ENCODE measurements around the gene DNAI2.

DNA sequence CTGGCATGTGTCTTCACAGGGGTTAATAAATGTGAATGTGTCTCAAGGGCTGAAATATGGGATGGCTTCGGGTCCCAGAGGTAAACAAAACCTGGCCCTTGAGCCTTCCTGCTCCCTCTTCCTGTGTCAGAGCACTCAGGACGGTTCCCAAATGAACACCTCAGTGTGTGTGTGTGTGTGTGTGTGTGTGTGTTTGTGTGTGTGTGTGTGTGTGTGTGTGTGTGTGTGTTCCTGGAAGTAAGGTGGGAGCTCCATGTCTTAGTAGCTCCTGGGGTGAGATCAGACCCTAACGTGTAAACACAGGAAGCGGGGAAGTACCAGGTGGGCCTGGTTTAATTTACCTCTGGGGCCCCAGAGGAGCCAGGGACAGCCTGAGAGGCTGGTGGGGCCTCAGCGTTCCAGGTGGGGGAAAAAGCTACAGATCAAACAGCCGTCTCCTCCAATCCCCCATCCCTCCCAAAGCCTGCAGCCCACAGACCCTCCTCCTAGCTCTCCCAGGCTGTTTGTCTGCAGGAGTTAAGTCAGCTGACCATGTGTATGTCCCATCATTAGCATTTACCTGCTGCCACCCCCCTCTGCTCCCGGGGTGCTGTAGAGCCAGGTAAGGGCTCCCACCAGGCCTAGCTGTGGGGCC is 58.1 kb downstream of the DNAI2 start:
- TF ChIP-seq, protein P1, sequence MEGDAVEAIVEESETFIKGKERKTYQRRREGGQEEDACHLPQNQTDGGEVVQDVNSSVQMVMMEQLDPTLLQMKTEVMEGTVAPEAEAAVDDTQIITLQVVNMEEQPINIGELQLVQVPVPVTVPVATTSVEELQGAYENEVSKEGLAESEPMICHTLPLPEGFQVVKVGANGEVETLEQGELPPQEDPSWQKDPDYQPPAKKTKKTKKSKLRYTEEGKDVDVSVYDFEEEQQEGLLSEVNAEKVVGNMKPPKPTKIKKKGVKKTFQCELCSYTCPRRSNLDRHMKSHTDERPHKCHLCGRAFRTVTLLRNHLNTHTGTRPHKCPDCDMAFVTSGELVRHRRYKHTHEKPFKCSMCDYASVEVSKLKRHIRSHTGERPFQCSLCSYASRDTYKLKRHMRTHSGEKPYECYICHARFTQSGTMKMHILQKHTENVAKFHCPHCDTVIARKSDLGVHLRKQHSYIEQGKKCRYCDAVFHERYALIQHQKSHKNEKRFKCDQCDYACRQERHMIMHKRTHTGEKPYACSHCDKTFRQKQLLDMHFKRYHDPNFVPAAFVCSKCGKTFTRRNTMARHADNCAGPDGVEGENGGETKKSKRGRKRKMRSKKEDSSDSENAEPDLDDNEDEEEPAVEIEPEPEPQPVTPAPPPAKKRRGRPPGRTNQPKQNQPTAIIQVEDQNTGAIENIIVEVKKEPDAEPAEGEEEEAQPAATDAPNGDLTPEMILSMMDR (IDR thresholded peaks at IDR 0.05): no peak
- no peak for TF ChIP-seq EP300 (IDR thresholded peaks at IDR 0.05)

Measured in upper lobe of left lung (tissue), 4 donors.